ENCODE results near the gene ZKSCAN7. TPM values are rescaled to one million over a fixed set of nuclear protein-coding genes. Genes with fewer than 3 reads are reported as not detected.
"Not testable (repeated sequence)": the region's sequence is repeated elsewhere in the genome, so short reads cannot be mapped to it uniquely, and the experiment has no call there.

ZKSCAN7 gene
- total and polyA plus RNA-seq, 2 experiments from 2014 or later = 13.4 to 24.9 TPM

DNA sequence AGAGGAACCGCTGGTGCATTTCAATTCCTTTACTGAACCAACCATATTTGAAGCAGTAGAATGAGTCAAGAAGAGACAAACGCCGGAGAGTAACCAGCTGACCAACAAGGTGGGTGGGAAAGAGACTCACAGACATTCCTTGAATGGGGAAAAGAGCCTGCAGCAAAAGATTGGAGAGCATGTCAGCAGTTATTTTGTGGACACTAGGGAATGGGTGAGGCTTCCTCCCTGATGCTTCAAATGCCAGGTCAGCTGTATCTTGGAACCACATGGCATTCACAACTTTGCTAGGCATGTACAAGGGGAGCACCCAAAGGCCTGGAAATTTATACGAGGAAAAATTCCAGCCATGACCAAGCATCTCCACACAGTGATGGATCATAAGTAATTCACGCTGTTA, 29.9 kb upstream of the ZKSCAN7 start:
- no peak overlapping the region for H3K4me3 ChIP-seq
- no peaks in the 10 kb centered on the region for H3K36me3 ChIP-seq
- DNase-seq (ENCODE audit: low read depth in 1 of 2, low spot score in 1 of 2) = no peak
- H3K4me1 ChIP-seq (ENCODE audit: low read depth) = no peaks in the 10 kb centered on the region
- H3K27ac ChIP-seq = no peak overlapping the region
- H3K9me3 ChIP-seq (ENCODE audit: low read depth) = no peaks in the 10 kb centered on the region
- TF ChIP-seq, protein P1, sequence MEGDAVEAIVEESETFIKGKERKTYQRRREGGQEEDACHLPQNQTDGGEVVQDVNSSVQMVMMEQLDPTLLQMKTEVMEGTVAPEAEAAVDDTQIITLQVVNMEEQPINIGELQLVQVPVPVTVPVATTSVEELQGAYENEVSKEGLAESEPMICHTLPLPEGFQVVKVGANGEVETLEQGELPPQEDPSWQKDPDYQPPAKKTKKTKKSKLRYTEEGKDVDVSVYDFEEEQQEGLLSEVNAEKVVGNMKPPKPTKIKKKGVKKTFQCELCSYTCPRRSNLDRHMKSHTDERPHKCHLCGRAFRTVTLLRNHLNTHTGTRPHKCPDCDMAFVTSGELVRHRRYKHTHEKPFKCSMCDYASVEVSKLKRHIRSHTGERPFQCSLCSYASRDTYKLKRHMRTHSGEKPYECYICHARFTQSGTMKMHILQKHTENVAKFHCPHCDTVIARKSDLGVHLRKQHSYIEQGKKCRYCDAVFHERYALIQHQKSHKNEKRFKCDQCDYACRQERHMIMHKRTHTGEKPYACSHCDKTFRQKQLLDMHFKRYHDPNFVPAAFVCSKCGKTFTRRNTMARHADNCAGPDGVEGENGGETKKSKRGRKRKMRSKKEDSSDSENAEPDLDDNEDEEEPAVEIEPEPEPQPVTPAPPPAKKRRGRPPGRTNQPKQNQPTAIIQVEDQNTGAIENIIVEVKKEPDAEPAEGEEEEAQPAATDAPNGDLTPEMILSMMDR (IDR thresholded peaks at IDR 0.05; ENCODE audit: low read depth, low read length) = no peak
- H3K27me3 ChIP-seq = peaks cover 21% of the 10 kb centered on the region

DNA sequence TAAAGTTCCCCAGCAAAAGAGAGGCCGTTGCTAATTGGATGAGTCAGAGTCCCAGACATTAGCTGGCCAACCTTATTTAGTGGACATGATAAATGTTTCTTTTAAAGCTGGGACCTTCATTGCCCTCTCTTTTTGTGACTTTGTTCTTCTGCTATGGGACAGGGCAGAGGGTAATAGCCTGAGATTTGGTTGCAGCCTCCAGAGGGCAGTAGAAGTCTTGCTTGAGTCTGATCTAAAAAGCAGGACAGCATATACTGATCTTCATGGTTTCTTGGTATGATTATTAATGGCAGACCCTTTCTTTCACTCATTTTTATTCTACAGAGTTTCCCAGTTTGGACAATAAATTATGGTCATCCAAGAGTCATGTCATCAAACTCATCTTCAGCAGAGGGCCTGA, 25.1 kb upstream of the ZKSCAN7 start:
- H3K27ac ChIP-seq = no peak overlapping the region
- H3K36me3 ChIP-seq = no peaks in the 10 kb centered on the region
- H3K27me3 ChIP-seq = peaks cover 28% of the 10 kb centered on the region
- H3K9me3 ChIP-seq (ENCODE audit: low read depth) = no peaks in the 10 kb centered on the region
- DNase-seq (ENCODE audit: low read depth in 1 of 2, low spot score in 1 of 2) = peak in 1 of 2 donors; percentile 21
- TF ChIP-seq, protein P1 (IDR thresholded peaks at IDR 0.05; ENCODE audit: low read depth, low read length) = peak; percentile 31
- H3K4me3 ChIP-seq = no peak overlapping the region
- no peaks in the 10 kb centered on the region for H3K4me1 ChIP-seq (ENCODE audit: low read depth)

DNA sequence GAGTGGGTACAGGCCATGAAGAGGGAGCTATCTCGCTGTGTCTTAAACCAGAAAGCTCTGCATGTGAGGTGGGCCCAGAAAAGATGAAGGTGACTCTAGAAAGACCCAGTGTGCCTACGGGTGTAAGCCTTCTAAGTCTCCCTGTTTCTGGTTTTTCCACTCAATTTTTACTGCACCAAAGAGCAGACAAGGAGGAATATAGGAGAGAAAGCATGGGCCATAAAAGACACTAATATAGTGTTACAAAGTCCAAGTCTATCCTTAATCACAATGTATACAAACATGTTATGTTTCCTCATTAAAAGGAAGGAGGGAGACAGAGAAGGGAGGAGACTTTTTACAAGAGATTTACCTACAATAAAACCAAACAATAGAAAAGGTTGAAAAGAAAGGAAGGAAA, 24.1 kb upstream of the ZKSCAN7 start:
- TF ChIP-seq, protein P1 (IDR thresholded peaks at IDR 0.05; ENCODE audit: low read depth, low read length) = no peak
- Histone ChIP-seq H3K36me3 (no peaks in the 10 kb centered on the region), H3K27me3 (peaks cover 30% of the 10 kb centered on the region), H3K9me3 (ENCODE audit: low read depth) (no peaks in the 10 kb centered on the region), H3K4me1 (ENCODE audit: low read depth) (no peaks in the 10 kb centered on the region), H3K4me3 (no peak overlapping the region), H3K27ac (no peak overlapping the region)
- DNase-seq (ENCODE audit: low read depth in 1 of 2, low spot score in 1 of 2) = no peak

DNA sequence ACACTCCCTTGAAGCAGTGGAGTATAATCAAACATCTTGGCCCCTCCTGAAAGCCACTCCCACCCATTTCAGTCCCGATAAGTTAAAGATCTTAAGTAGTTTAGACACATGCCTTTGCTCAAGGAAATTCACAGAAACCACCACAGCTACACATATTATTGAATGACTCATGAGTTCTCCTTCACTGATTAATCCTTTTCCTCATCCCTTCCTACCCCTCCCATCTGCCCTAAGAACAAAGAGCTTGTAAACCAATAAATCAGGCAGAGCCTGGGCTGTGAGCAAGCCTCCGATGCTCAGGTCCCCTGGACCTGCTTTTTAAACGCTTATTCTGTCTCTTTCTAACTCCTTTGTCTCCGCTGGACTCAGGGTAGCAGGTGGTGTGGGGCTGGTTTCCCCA, 20.3 kb upstream of the ZKSCAN7 start:
- not testable (repeated sequence) for DNase-seq (ENCODE audit: low read depth in 1 of 2, low spot score in 1 of 2)
- peaks cover 47% of the 10 kb centered on the region for H3K27me3 ChIP-seq

DNA sequence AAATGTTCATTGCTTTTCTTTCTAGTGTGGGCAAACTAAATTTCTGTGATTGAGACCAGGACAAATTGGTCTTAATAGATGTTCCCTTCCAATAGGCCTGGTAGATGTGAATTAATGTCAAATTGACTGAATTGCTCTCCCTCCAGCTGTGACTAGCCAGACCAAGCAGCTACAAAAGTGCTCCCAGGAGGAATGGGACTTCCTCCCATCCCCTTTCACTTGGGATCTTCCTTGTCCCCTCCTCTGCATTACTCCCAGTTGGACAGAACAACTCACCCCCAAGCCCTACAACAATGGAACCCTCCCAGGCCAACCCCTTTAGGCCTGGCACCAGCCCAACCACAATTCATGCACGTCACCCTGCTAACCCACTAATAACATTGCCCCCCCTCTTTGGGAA, 19.6 kb upstream of the ZKSCAN7 start:
- TF ChIP-seq, protein P1 (IDR thresholded peaks at IDR 0.05; ENCODE audit: low read depth, low read length) = no peak
- H3K4me3 ChIP-seq = no peak overlapping the region
- no peak overlapping the region for H3K27ac ChIP-seq

More for the DNA sequence above, 20.3 kb upstream of the ZKSCAN7 start:
- not testable (repeated sequence) for H3K9me3 ChIP-seq (ENCODE audit: low read depth); H3K4me3 ChIP-seq; H3K27ac ChIP-seq; H3K36me3 ChIP-seq; H3K4me1 ChIP-seq (ENCODE audit: low read depth)

DNA sequence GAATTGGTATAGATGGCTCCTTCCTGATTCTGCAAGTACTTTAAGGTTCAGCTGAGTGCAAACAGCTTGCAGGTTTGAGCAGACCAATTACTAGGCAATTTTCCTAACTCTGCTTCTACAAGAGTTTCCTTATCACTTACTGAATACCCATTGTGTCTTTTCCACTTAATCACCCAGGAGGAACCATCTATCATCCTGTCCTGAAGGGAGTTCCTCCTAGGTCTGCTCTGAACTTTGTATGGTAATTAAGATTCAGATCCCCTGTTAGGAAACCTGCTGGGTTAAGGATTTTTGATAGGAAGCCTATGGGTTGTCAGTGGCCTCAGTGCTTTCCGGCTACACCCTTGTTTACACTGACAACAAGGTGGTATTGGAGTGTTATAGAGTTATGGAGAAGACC, 10.2 kb upstream of the ZKSCAN7 start:
- H3K4me1 ChIP-seq (ENCODE audit: low read depth) = peaks cover 14% of the 10 kb centered on the region
- H3K36me3 ChIP-seq; DNase-seq (ENCODE audit: low read depth in 1 of 2, low spot score in 1 of 2); H3K9me3 ChIP-seq (ENCODE audit: low read depth); H3K27me3 ChIP-seq; H3K27ac ChIP-seq; H3K4me3 ChIP-seq: not testable (repeated sequence)

More for the DNA sequence above, 19.6 kb upstream of the ZKSCAN7 start:
- Histone ChIP-seq H3K27me3 (peaks cover 45% of the 10 kb centered on the region), H3K4me1 (ENCODE audit: low read depth) (no peaks in the 10 kb centered on the region), H3K9me3 (ENCODE audit: low read depth) (no peaks in the 10 kb centered on the region), H3K36me3 (no peaks in the 10 kb centered on the region)
- no peak for DNase-seq (ENCODE audit: low read depth in 1 of 2, low spot score in 1 of 2)

DNA sequence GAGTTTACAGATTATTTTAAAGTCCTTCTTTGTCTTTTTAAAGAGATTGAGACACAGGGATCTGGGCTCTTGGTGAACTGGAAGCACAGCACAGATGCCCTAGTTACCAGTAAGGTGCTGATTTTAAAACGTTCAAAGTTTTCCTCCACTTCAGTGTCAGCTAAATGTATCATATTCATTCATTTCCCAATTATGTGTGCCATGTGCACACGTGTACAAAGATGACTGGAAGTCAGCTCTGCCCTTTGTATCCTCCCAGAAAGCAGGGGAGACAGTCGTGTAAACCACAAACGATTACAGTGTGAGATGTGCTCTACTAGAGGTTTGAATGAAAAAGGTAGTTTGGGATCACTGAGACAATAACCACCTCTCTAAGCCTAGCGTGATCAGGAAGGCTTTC, 730 bp downstream of the ZKSCAN7 start:
- Histone ChIP-seq H3K36me3 (no peaks in the 10 kb centered on the region), H3K9me3 (ENCODE audit: low read depth) (no peaks in the 10 kb centered on the region), H3K27ac (no peak overlapping the region), H3K4me3 (peak overlapping the region; percentile 80), H3K4me1 (ENCODE audit: low read depth) (peaks cover 10% of the 10 kb centered on the region), H3K27me3 (peaks cover 21% of the 10 kb centered on the region)
- DNase-seq (ENCODE audit: low read depth in 1 of 2, low spot score in 1 of 2) = peak in 1 of 2 donors; percentile 10
- TF ChIP-seq, protein P1 (IDR thresholded peaks at IDR 0.05; ENCODE audit: low read depth, low read length) = no peak
